PC-9 (cell line): Measurements from ENCODE around the gene PLIN5. TPM values are rescaled to one million over a fixed set of nuclear protein-coding genes. Genes with fewer than 3 reads are reported as not detected.

ENCODE experiments used
- BruUV-seq: library from RNA; stranded (reverse); fragments of 400-500 nt; replicated peaks from 2 replicates; lab custom pipeline; 2021; lab: Mats Ljungman, UMichigan
- CTCF ChIA-PET: fragments of 300-600 bp; sonication (Branson Sonifier 250); formaldehyde crosslinking; loops from one replicate; lab custom pipeline; 2022; ENCODE audit warnings: antibody characterized with exemption; lab: Charles Lee
- POLR2A ChIA-PET: fragments of 300-600 bp; sonication (Branson Sonifier 250); formaldehyde crosslinking; loops from one replicate; lab custom pipeline; 2022; ENCODE audit warnings: antibody characterized with exemption; ENCODE audit not compliant: unreplicated experiment; lab: Charles Lee
- DNase-seq, 2 experiments: peaks; one replicate each; pipeline versions ENCODE4 v3.0.0 to v3.0.0-alpha.2; 2015 to 2022; ENCODE audit warnings: mixed read lengths in 1 of 2
- H2AFZ ChIP-seq: fragments of 200-600 bp; sonication (generic); 2 replicates; pipeline ENCODE4 v1.8.1; 2017; ENCODE audit warnings: antibody characterized with exemption
- H3F3A ChIP-seq: fragments of 200-600 bp; sonication (generic); 2 replicates; pipeline ENCODE4 v1.8.1; 2017; ENCODE audit warnings: antibody characterized with exemption, mild to moderate bottlenecking, low read depth; ENCODE audit not compliant: insufficient read depth
- H3K27ac ChIP-seq: fragments of 200-600 bp; sonication (generic); 2 replicates; pipeline ENCODE4 v1.6.1; 2016; ENCODE audit warnings: mixed run types
- H3K27me3 ChIP-seq: fragments of 200-600 bp; sonication (generic); 2 replicates; pipeline ENCODE4 v1.6.1; 2016; ENCODE audit warnings: low read depth, mixed run types; ENCODE audit not compliant: insufficient read depth
- H3K36me3 ChIP-seq: fragments of 200-600 bp; sonication (generic); 2 replicates; pipeline ENCODE4 v1.6.1; 2016; ENCODE audit warnings: low read depth, mixed run types
- H3K4me1 ChIP-seq: fragments of 200-600 bp; sonication (generic); replicated peaks from 2 replicates; pipeline ENCODE4 v1.6.1; 2016; ENCODE audit warnings: mixed run types; ENCODE audit not compliant: insufficient read depth
- H3K4me2 ChIP-seq: fragments of 200-600 bp; sonication (generic); 2 replicates; pipeline ENCODE4 v1.6.1; 2017; ENCODE audit warnings: mixed run types
- H3K4me3 ChIP-seq: fragments of 200-600 bp; sonication (generic); 2 replicates; pipeline ENCODE4 v1.6.1; 2016; ENCODE audit warnings: mixed run types
- H3K79me2 ChIP-seq: fragments of 200-600 bp; sonication (generic); 2 replicates; pipeline ENCODE4 v1.6.1; 2017; ENCODE audit warnings: low read depth, mixed run types
- H3K9me2 ChIP-seq: fragments of 200-600 bp; sonication (generic); 2 replicates; pipeline ENCODE4 v1.8.1; 2017; ENCODE audit warnings: mild to moderate bottlenecking; ENCODE audit not compliant: insufficient read depth
- H3K9me3 ChIP-seq: fragments of 200-600 bp; sonication (generic); 2 replicates; pipeline ENCODE4 v1.8.1; 2016; ENCODE audit warnings: low read depth; ENCODE audit not compliant: insufficient read depth
- H4K20me1 ChIP-seq: fragments of 200-600 bp; sonication (generic); 2 replicates; pipeline ENCODE4 v1.8.1; 2017; ENCODE audit not compliant: insufficient read depth
- CTCF ChIP-seq: fragments of 200-600 bp; sonication (generic); conservative IDR thresholded peaks from 2 replicates; pipeline ENCODE4 v1.6.1; 2017; ENCODE audit warnings: mixed run types, antibody characterized with exemption, mild to moderate bottlenecking, moderate library complexity
- EZH2 ChIP-seq: fragments of 200-600 bp; sonication (generic); IDR thresholded peaks from 2 replicates; pipeline ENCODE4 v1.8.0; 2017; ENCODE audit warnings: antibody characterized with exemption, low read depth
- intact Hi-C: fragments of 100-400 bp; cut with micrococcal nuclease; formaldehyde crosslinking; loops from one replicate; pipeline ENCODE4 v1.10.0; 2022; ENCODE audit not compliant: unreplicated experiment
- total RNA-seq: library from RNA; stranded (reverse); gene quantifications from 2 replicates; pipeline ENCODE4 v1.2.3, GENCODE V29; 2021

Gene PLIN5
- total RNA-seq, 1 experiment from 2014 or later, result 4.4 TPM

GRCh38 chr19:4499318-4499717, 35.7 kb downstream of the PLIN5 start:
- no peaks in the 10 kb centered on the region for H3K79me2 ChIP-seq
- no peaks in the 10 kb centered on the region for H3F3A ChIP-seq
- H3K4me3 ChIP-seq, result no peak overlapping the region
- BruUV-seq, result no TSS peak
- no peaks in the 10 kb centered on the region for H3K9me2 ChIP-seq
- no peaks in the 10 kb centered on the region for H4K20me1 ChIP-seq
- H3K27ac ChIP-seq, result no peak overlapping the region
- no peaks in the 10 kb centered on the region for H3K9me3 ChIP-seq
- no peaks in the 10 kb centered on the region for H3K36me3 ChIP-seq
- POLR2A ChIA-PET, result interaction anchor here (0.7 kb wide), 1 partner anchor 98 kb away, joined by 5 read pairs; no protein-coding TSS in a partner anchor
- no peak overlapping the region for H3K4me2 ChIP-seq
- no peak for DNase-seq
- no peaks in the 10 kb centered on the region for H3K27me3 ChIP-seq
- H2AFZ ChIP-seq, result no peak overlapping the region
- no peak for TF ChIP-seq EZH2
- TF ChIP-seq CTCF, result no peak
- intact Hi-C loops, result no loop called here
- no peaks in the 10 kb centered on the region for H3K4me1 ChIP-seq
- CTCF ChIA-PET, result no interaction called here

- no peak for DNase-seq
- Histone ChIP-seq H3F3A (no peaks in the 10 kb centered on the region), H3K9me2 (no peaks in the 10 kb centered on the region), H3K27me3 (no peaks in the 10 kb centered on the region), H3K4me2 (no peak overlapping the region), H3K9me3 (no peaks in the 10 kb centered on the region), H3K4me1 (no peaks in the 10 kb centered on the region), H3K27ac (no peak overlapping the region), H3K79me2 (no peaks in the 10 kb centered on the region), H2AFZ (no peak overlapping the region), H4K20me1 (no peaks in the 10 kb centered on the region), H3K36me3 (no peaks in the 10 kb centered on the region), H3K4me3 (no peak overlapping the region)
- TF ChIP-seq CTCF (no peak), EZH2 (no peak)
- intact Hi-C loops, result no loop called here
- BruUV-seq, result no TSS peak
- ChIA-PET CTCF (no interaction called here), POLR2A (no interaction called here)
Measured at GRCh38 chr19:4498694-4499093, 36.3 kb downstream of the PLIN5 start.

- H3K79me2 ChIP-seq, result no peaks in the 10 kb centered on the region
- no peaks in the 10 kb centered on the region for H3K36me3 ChIP-seq
- TF ChIP-seq CTCF (no peak), EZH2 (no peak)
- no peak for DNase-seq
- intact Hi-C loops, result no loop called here
- no peak overlapping the region for H2AFZ ChIP-seq
- no peaks in the 10 kb centered on the region for H4K20me1 ChIP-seq
- ChIA-PET CTCF (no interaction called here), POLR2A (no interaction called here)
- H3K27me3 ChIP-seq, result no peaks in the 10 kb centered on the region
- H3K4me1 ChIP-seq, result no peaks in the 10 kb centered on the region
- no peaks in the 10 kb centered on the region for H3K9me3 ChIP-seq
- H3K9me2 ChIP-seq, result no peaks in the 10 kb centered on the region
- no peak overlapping the region for H3K4me2 ChIP-seq
- BruUV-seq, result no TSS peak
- H3F3A ChIP-seq, result no peaks in the 10 kb centered on the region
- H3K27ac ChIP-seq, result no peak overlapping the region
- no peak overlapping the region for H3K4me3 ChIP-seq
Measured at GRCh38 chr19:4497770-4498389, 37.1 kb downstream of the PLIN5 start.
